KMS-11 (cell line): ENCODE results near the gene DOK6.

Experiments
- H2AFZ ChIP-seq: fragments of 200-600 bp; sonication (generic); 2 replicates; pipeline ENCODE4 v1.6.1; 2016; ENCODE audit warnings: antibody characterized with exemption, mixed run types, low read depth
- H3K27ac ChIP-seq: fragments of 200-600 bp; sonication (generic); 2 replicates; pipeline ENCODE4 v1.6.1; 2016; ENCODE audit warnings: mild to moderate bottlenecking, mixed run types
- H3K27me3 ChIP-seq: fragments of 200-600 bp; sonication (generic); 2 replicates; pipeline ENCODE4 v1.6.1; 2017; ENCODE audit warnings: mild to moderate bottlenecking, low read depth, mixed run types, moderate library complexity; ENCODE audit not compliant: insufficient read depth
- H3K36me3 ChIP-seq: fragments of 200-600 bp; sonication (generic); 2 replicates; pipeline ENCODE4 v1.6.1; 2017; ENCODE audit warnings: mild to moderate bottlenecking, mixed run types; ENCODE audit not compliant: insufficient read depth
- H3K4me1 ChIP-seq: fragments of 200-600 bp; sonication (generic); 2 replicates; pipeline ENCODE4 v1.6.1; 2016; ENCODE audit warnings: mild to moderate bottlenecking, low read depth, mixed run types; ENCODE audit not compliant: poor library complexity, severe bottlenecking
- H3K4me2 ChIP-seq: fragments of 200-600 bp; sonication (generic); 2 replicates; pipeline ENCODE4 v1.7.0; 2016; ENCODE audit warnings: mild to moderate bottlenecking, mixed run types
- H3K4me3 ChIP-seq: fragments of 200-600 bp; sonication (generic); IDR thresholded peaks from 2 replicates; pipeline ENCODE4 v1.6.1; 2017; ENCODE audit warnings: low read depth, low read length, mixed read lengths; ENCODE audit not compliant: insufficient read depth
- H3K79me2 ChIP-seq: fragments of 200-600 bp; sonication (generic); 2 replicates; pipeline ENCODE4 v1.6.1; 2016; ENCODE audit warnings: low read depth, mixed run types; ENCODE audit not compliant: insufficient read depth
- H3K9ac ChIP-seq: fragments of 200-600 bp; sonication (generic); 2 replicates; pipeline ENCODE4 v1.6.1; 2016; ENCODE audit warnings: mild to moderate bottlenecking, mixed run types
- H4K20me1 ChIP-seq: fragments of 200-600 bp; sonication (generic); 2 replicates; pipeline ENCODE4 v1.6.1; 2016; ENCODE audit warnings: mild to moderate bottlenecking, mixed run types; ENCODE audit not compliant: insufficient read depth
- CTCF ChIP-seq: fragments of 200-600 bp; sonication (generic); conservative IDR thresholded peaks from 2 replicates; pipeline ENCODE4 v1.6.1; 2017; ENCODE audit warnings: low read depth, mild to moderate bottlenecking, antibody characterized with exemption, low read length, moderate library complexity, mixed read lengths

DOK6 gene

GRCh38 chr18:69574401-69574800, 173.7 kb downstream of the DOK6 start:
- Histone ChIP-seq H3K4me2 (no peak overlapping the region), H3K27me3 (no peaks in the 10 kb centered on the region), H3K79me2 (no peaks in the 10 kb centered on the region), H3K9ac (no peak overlapping the region), H2AFZ (no peak overlapping the region), H3K4me1 (no peaks in the 10 kb centered on the region), H3K4me3 (no peak overlapping the region), H4K20me1 (no peaks in the 10 kb centered on the region), H3K27ac (no peak overlapping the region), H3K36me3 (no peaks in the 10 kb centered on the region)
- no peak for TF ChIP-seq CTCF

DNA sequence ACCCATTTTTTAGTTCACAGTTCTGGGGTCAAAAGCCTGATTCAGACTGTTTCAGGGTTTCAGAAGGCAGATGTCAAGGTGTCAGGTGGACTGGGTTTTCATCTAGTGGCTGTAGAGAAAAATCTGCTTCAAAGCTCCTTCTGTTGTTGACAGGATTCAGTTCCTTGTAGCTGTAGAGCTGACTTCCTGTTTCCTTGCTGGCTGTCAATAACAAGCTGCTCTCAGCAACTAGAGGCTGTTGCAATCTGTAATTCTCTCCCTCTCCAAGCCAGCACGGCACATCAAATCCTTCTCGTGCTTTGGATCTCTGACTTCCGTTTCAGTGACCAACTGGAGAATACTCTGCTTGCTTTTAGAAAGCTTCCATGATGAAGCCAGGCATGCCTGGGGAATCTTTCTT, 179.4 kb downstream of the DOK6 start:
- Histone ChIP-seq H4K20me1 (no peaks in the 10 kb centered on the region), H3K36me3 (no peaks in the 10 kb centered on the region), H3K4me2 (no peak overlapping the region), H3K27ac (no peak overlapping the region), H2AFZ (peak overlapping the region; percentile 32), H3K27me3 (no peaks in the 10 kb centered on the region), H3K9ac (no peak overlapping the region), H3K4me3 (no peak overlapping the region), H3K4me1 (no peaks in the 10 kb centered on the region), H3K79me2 (no peaks in the 10 kb centered on the region)
- no peak for TF ChIP-seq CTCF

DNA sequence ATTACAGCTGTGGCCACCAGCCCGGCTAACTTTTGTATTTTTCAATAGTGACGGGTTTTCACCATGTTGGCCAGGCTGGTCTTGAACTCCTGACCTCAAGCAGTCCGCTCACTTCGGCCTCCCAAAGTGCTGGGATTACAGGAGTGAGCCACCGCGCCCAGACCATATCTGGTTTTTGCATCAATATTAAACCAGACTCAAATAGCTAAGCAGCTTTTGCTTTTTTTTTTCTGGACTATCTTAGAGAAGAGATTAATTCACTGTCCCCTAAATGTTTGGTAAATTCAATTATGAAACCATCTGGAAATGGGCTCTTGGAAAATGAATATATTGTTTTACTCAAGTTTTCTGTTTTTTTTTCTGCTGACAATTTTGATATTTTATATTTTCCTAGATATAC, 183.7 kb downstream of the DOK6 start:
- no peak overlapping the region for H3K4me2 ChIP-seq
- TF ChIP-seq CTCF: no peak
- H3K27ac ChIP-seq: no peak overlapping the region
- H3K9ac ChIP-seq: no peak overlapping the region
- H3K4me1 ChIP-seq: no peaks in the 10 kb centered on the region
- H4K20me1 ChIP-seq: no peaks in the 10 kb centered on the region
- no peaks in the 10 kb centered on the region for H3K36me3 ChIP-seq
- no peaks in the 10 kb centered on the region for H3K79me2 ChIP-seq
- H2AFZ ChIP-seq: no peak overlapping the region
- no peaks in the 10 kb centered on the region for H3K27me3 ChIP-seq
- H3K4me3 ChIP-seq: no peak overlapping the region

DNA sequence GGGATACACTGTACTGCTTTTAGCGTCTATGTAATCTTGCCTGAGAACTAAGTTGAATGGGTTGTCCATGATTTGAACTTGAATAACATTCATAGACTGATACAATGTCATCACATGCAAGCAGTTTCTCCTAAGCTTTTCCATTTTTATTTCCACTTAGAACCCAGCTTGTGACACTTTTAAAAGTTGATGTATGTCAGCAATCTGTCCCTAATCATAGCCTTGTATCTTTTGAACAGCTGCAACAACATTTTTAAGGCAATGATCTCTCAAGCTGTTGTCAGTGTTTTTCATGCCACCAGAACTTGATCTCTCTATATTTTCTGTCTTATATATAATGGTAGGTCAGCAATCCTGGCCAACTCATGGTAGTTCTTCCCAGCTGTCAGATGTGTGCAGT, 185.0 kb downstream of the DOK6 start:
- Histone ChIP-seq H3K36me3 (no peaks in the 10 kb centered on the region), H3K79me2 (no peaks in the 10 kb centered on the region), H3K27me3 (no peaks in the 10 kb centered on the region), H3K4me3 (no peak overlapping the region), H3K4me2 (no peak overlapping the region), H3K4me1 (no peaks in the 10 kb centered on the region), H4K20me1 (no peaks in the 10 kb centered on the region), H3K9ac (no peak overlapping the region), H2AFZ (no peak overlapping the region), H3K27ac (no peak overlapping the region)
- no peak for TF ChIP-seq CTCF

DNA sequence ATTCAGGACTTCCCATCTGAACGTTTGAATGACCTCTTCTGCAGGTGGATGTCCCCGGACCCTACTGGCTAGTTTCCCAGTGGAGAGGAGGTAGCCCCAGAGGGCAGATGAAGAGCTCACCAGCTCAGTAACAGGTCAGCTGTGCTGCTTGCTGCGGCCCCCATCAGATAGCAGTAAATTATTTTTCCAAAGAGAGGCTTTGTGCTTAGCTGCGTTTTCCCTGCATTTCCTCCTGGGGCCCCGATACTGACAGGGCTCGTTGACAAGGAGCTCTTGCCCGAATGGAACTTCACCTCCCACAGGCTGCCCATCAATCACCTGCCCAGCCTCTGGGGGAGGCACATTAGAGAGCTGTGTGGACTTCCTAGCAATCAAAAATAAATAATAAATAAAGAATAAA, 185.8 kb downstream of the DOK6 start:
- no peak overlapping the region for H3K4me2 ChIP-seq
- no peak overlapping the region for H3K9ac ChIP-seq
- H3K4me1 ChIP-seq: no peaks in the 10 kb centered on the region
- H3K79me2 ChIP-seq: no peaks in the 10 kb centered on the region
- no peaks in the 10 kb centered on the region for H4K20me1 ChIP-seq
- no peaks in the 10 kb centered on the region for H3K36me3 ChIP-seq
- no peak overlapping the region for H3K27ac ChIP-seq
- H2AFZ ChIP-seq: no peak overlapping the region
- no peak overlapping the region for H3K4me3 ChIP-seq
- no peaks in the 10 kb centered on the region for H3K27me3 ChIP-seq
- no peak for TF ChIP-seq CTCF
